ENCODE data around the gene EGFLAM. TPM values are rescaled to one million over a fixed set of nuclear protein-coding genes. Genes with fewer than 3 reads are reported as not detected.

The EGFLAM gene
- total and polyA plus RNA-seq, 2 experiments from 2014 or later: 0.24 to 1.9 TPM

DNA sequence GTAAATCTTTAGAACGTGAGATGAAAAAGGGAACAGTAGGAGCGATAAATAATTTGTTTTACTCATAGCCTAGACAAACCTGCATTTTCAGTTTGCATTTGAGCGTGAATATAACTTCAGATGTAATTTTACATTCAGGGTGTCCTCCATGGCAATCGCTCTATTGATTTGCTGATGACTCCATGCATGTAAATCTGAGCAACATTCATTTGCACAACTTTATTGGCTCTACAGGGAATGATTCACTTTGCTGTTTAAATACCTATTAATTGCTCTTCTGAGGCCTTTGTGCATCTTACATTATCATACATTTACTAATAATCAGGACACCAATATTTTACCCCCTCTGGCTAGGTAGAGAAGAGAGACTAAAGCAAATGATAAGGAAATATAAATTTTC is 122.2 kb downstream of the EGFLAM start:
- Mint-ChIP-seq H3K27ac (peak overlapping the region; percentile 57; the same call in 1 of the 2 replicates), H3K4me3 (peak overlapping the region; percentile 8; the same call in 1 of the 3 replicates), H3K36me3 (ENCODE audit: low read depth) (no peaks in the 10 kb centered on the region), H3K9me3 (no peaks in the 10 kb centered on the region; the same call in 2 of the 3 replicates), H3K27me3 (ENCODE audit: insufficient read depth, low read depth, poor library complexity) (peaks cover 4% of the 10 kb centered on the region), H3K4me1 (peaks cover 50% of the 10 kb centered on the region)
- Histone ChIP-seq H4K20me1 (replicated peaks; ENCODE audit: insufficient read depth) (no peaks in the 10 kb centered on the region), H3F3A (replicated peaks; ENCODE audit: low read depth) (no peaks in the 10 kb centered on the region), H3K27ac (ENCODE audit: low read depth) (no peak overlapping the region), H3K4me2 (no peak overlapping the region), H3K4me1 (ENCODE audit: insufficient read depth) (peaks cover 22% of the 10 kb centered on the region), H3K9me2 (ENCODE audit: insufficient read depth) (no peaks in the 10 kb centered on the region), H3K4me3 (peak overlapping the region; percentile 7; the same call in 1 of the 2 replicates), H3K27me3 (ENCODE audit: insufficient read depth) (no peaks in the 10 kb centered on the region), H2AFZ (0 out of 2 replicates have a peak overlapping the region, but pooled peaks have one; percentile 12), H3K36me3 (ENCODE audit: insufficient read depth) (no peaks in the 10 kb centered on the region), H3K79me2 (replicated peaks; ENCODE audit: insufficient read depth) (no peaks in the 10 kb centered on the region)
- DNase-seq (ENCODE audit: low spot score) (no peak), ATAC-seq (no peak)
- no peak for TF ChIP-seq JUNB (IDR thresholded peaks at IDR 0.05; ENCODE audit: unreplicated experiment)

- no peaks in the 10 kb centered on the region; the same call in 1 of the 2 replicates for H3K36me3 ChIP-seq (ENCODE audit: insufficient read depth)
- Mint-ChIP-seq H3K27ac (peak overlapping the region; percentile 78; the same call in 1 of the 2 replicates), H3K9me3 (no peaks in the 10 kb centered on the region; the same call in 2 of the 3 replicates), H3K4me1 (peaks cover 47% of the 10 kb centered on the region), H3K36me3 (ENCODE audit: low read depth) (no peaks in the 10 kb centered on the region), H3K27me3 (ENCODE audit: insufficient read depth, low read depth, poor library complexity) (peaks cover 4% of the 10 kb centered on the region), H3K4me3 (no peak overlapping the region)
- no peak overlapping the region for H3K4me3 ChIP-seq
- ATAC-seq (no peak), DNase-seq (ENCODE audit: low spot score) (no peak)
- H3K9me2 ChIP-seq (ENCODE audit: insufficient read depth): 0 out of 2 replicates have a peak, but pooled peaks cover 5% of the 10 kb centered on the region
- H3F3A ChIP-seq (replicated peaks; ENCODE audit: low read depth): no peaks in the 10 kb centered on the region
- H3K4me2 ChIP-seq: no peak overlapping the region
- H3K27ac ChIP-seq (ENCODE audit: low read depth): no peak overlapping the region
- no peaks in the 10 kb centered on the region for H4K20me1 ChIP-seq (replicated peaks; ENCODE audit: insufficient read depth)
- peaks cover 22% of the 10 kb centered on the region for H3K4me1 ChIP-seq (ENCODE audit: insufficient read depth)
- H2AFZ ChIP-seq: peak overlapping the region; percentile 69; the same call in 1 of the 2 replicates
- H3K27me3 ChIP-seq (ENCODE audit: insufficient read depth): no peaks in the 10 kb centered on the region
- H3K79me2 ChIP-seq (replicated peaks; ENCODE audit: insufficient read depth): no peaks in the 10 kb centered on the region
- TF ChIP-seq, protein P1, sequence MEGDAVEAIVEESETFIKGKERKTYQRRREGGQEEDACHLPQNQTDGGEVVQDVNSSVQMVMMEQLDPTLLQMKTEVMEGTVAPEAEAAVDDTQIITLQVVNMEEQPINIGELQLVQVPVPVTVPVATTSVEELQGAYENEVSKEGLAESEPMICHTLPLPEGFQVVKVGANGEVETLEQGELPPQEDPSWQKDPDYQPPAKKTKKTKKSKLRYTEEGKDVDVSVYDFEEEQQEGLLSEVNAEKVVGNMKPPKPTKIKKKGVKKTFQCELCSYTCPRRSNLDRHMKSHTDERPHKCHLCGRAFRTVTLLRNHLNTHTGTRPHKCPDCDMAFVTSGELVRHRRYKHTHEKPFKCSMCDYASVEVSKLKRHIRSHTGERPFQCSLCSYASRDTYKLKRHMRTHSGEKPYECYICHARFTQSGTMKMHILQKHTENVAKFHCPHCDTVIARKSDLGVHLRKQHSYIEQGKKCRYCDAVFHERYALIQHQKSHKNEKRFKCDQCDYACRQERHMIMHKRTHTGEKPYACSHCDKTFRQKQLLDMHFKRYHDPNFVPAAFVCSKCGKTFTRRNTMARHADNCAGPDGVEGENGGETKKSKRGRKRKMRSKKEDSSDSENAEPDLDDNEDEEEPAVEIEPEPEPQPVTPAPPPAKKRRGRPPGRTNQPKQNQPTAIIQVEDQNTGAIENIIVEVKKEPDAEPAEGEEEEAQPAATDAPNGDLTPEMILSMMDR (conservative IDR thresholded peaks at IDR 0.05; ENCODE audit: low read depth in 2 of 2): no peak
- TF ChIP-seq ZNF331 (CRISPR knock-in tag; IDR thresholded peaks at IDR 0.05; ENCODE audit: low read depth) (no peak), POLR2AphosphoS5 (IDR thresholded peaks at IDR 0.05; ENCODE audit: low read depth) (no peak), STAT1 (IDR thresholded peaks at IDR 0.05; ENCODE audit: unreplicated experiment) (no peak), NANOG (IDR thresholded peaks at IDR 0.05; ENCODE audit: borderline replicate concordance) (no peak), CREB1 (CRISPR knock-in tag; IDR thresholded peaks at IDR 0.05; ENCODE audit: low read depth) (no peak), ZNF114 (CRISPR knock-in tag; IDR thresholded peaks at IDR 0.05) (no peak), EZH2phosphoT487 (IDR thresholded peaks at IDR 0.05; ENCODE audit: unreplicated experiment) (no peak), JUNB (IDR thresholded peaks at IDR 0.05; ENCODE audit: unreplicated experiment) (no peak), EZH2 (IDR thresholded peaks at IDR 0.05; ENCODE audit: low read depth, unreplicated experiment) (no peak)
- TF ChIP-seq, protein P2, sequence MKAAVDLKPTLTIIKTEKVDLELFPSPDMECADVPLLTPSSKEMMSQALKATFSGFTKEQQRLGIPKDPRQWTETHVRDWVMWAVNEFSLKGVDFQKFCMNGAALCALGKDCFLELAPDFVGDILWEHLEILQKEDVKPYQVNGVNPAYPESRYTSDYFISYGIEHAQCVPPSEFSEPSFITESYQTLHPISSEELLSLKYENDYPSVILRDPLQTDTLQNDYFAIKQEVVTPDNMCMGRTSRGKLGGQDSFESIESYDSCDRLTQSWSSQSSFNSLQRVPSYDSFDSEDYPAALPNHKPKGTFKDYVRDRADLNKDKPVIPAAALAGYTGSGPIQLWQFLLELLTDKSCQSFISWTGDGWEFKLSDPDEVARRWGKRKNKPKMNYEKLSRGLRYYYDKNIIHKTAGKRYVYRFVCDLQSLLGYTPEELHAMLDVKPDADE (IDR thresholded peaks at IDR 0.05): no peak
- TF ChIP-seq, protein P3, sequence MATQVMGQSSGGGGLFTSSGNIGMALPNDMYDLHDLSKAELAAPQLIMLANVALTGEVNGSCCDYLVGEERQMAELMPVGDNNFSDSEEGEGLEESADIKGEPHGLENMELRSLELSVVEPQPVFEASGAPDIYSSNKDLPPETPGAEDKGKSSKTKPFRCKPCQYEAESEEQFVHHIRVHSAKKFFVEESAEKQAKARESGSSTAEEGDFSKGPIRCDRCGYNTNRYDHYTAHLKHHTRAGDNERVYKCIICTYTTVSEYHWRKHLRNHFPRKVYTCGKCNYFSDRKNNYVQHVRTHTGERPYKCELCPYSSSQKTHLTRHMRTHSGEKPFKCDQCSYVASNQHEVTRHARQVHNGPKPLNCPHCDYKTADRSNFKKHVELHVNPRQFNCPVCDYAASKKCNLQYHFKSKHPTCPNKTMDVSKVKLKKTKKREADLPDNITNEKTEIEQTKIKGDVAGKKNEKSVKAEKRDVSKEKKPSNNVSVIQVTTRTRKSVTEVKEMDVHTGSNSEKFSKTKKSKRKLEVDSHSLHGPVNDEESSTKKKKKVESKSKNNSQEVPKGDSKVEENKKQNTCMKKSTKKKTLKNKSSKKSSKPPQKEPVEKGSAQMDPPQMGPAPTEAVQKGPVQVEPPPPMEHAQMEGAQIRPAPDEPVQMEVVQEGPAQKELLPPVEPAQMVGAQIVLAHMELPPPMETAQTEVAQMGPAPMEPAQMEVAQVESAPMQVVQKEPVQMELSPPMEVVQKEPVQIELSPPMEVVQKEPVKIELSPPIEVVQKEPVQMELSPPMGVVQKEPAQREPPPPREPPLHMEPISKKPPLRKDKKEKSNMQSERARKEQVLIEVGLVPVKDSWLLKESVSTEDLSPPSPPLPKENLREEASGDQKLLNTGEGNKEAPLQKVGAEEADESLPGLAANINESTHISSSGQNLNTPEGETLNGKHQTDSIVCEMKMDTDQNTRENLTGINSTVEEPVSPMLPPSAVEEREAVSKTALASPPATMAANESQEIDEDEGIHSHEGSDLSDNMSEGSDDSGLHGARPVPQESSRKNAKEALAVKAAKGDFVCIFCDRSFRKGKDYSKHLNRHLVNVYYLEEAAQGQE (IDR thresholded peaks at IDR 0.05; ENCODE audit: unreplicated experiment): no peak
Measured at GRCh38 chr5:38381361-38381760, 123.0 kb downstream of the EGFLAM start.

Data from GM23338 (cell line).